ENCODE results near the gene GPATCH1.

- TF ChIP-seq CTCF (conservative IDR thresholded peaks at IDR 0.05; ENCODE audit: low read length) (no peak), EZH2phosphoT487 (IDR thresholded peaks at IDR 0.05; ENCODE audit: borderline replicate concordance) (no peak)
Measured at GRCh38 chr19:33152176-33152575, 71.2 kb downstream of the GPATCH1 start.

Measured in Loucy (cell line).